Nucleus accumbens (tissue), 56 donors: ENCODE measurements around the gene PRG3.
A peak's percentile ranks its signal among the peaks of the same experiment; 100 is the strongest.

Experiments used
- DNase-seq, 56 donors: peaks; one replicate each; lab custom pipeline; 2025; lab: John Stamatoyannopoulos, UW

PRG3 gene

DNA sequence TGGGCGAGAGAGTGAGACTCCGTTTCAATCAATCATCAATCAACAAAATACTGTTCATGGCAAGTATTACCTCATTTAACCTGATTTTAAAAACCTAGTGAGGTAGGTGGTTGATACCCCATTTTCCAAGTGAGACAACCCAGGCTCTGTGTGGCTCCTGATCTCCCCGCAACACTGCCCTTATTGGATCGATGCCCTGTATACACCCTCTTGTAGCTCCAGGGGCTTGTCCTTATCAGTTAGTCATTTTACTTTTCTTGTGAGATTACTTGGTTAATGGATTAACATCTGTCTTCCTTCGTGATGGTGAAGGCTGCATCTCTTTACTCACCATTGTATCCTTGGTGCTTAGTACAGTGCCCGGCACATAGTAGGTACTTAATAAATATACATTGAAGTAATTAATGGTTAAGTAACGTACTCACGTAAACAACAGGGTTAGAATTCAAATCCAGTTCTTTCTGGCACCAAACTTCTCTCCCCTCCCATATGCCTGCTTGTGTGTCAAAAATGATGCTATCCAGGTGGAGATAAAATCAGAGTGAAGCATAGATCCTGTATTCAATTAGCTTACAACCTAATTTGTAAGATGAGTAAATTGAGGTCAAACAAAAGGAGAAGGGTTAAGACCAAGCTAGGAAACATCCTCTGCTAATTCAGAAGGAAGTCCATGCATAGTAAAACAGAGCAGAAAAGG is 11.3 kb upstream of the PRG3 start:
- no peak for DNase-seq

DNA sequence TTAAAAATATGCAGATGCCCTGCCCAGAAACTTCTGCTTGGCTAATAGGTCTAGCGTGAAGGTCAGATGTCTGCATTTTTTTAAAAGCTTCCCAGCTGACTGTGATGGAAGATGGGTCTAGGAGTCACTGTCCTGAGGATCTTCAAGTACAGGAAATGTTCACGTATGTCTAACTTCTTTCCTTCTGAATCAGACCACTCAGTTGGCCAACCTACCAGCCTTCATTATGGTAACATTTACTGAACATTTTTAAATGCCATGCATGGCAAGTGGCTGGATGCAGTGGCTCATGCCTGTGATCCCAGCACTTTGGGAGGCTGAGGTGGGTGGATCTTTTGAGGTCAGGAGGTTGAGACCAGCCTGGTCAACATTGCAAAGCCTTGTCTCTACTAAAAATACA is 10.6 kb upstream of the PRG3 start:
- no peak for DNase-seq

DNA sequence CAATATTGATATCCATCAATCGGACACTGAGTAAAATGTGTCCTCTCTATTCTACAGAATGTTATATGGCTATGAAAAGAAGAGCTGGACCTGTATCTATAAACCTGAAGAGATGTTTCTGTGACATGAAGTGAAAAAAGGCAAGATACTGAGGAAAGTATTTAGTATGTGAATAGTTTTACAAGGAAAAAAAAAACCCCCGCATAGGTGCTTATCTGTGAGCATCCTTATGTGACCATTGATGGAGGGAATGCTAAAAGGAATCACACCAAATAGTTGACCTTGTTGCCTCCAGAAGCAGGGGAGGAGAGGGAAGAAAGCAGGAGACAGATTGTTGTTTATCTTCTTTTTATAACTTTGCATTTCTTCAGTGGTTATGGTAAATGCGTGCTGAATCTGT is 10.2 kb upstream of the PRG3 start:
- DNase-seq, result no peak

DNA sequence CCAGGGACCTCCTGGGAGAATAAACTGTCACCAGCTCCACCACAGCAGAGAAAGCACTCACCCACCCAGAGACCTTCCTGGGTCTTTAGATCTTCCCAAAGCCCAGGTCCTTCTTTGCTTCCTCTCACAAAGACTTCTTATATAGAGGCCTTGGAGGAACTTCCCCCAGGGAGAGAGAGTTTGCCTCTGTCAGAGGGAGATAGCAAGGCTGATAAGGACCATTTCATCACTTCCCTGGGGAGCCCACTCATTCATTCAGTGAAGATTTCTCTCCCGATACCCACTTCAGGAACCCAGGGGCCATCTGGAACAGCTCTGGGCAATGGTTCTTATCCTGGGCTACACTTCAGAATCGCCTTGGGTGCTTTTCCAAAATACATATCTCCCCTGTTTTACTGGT is 9.6 kb upstream of the PRG3 start, which contains the start of gene PRG2:
Gene PRG2 (minus strand): TSS at position 116 of the 400 bp plus-strand sequence. CDS start 706 bp downstream, outside the sequence.
- DNase-seq, result no peak

DNA sequence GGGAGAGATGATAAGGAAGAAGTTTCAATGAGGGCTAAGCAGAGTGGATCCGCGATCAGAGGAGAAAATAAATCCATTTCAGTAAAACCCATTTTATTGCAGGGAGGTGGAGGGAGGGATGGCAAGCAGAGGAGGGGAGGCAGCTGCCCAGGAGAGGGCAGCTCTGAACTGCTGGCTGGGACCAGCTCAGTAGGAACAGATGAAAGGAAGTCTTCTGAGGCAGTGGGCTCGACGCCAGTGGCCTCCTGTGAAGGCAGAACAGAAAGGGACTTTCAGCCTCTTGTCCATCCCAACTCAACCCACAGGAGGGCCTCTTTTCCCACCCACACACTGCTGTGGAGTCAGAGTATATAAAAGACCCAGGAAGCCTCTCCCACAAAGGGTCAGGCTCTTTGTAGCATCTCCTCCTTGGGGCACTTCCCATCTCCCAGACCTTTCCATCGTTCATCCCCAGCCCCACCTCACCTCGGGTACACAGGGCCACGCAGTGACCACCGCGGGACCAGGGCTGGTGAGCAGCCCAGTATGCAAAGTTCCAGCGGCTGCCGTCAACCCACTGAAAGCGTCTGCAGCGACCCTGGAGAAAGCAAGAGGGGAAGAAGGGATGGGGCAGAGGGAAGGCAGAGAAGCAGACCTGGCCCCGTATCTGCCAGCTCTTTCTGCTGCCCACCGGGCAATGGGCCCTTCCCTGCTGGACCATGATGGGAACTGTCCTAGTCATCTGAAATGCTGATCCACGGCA is 6.5 kb upstream of the PRG3 start:
- DNase-seq, result peak in 18 of 56 donors; percentile 2 to 50 (median 7)

DNA sequence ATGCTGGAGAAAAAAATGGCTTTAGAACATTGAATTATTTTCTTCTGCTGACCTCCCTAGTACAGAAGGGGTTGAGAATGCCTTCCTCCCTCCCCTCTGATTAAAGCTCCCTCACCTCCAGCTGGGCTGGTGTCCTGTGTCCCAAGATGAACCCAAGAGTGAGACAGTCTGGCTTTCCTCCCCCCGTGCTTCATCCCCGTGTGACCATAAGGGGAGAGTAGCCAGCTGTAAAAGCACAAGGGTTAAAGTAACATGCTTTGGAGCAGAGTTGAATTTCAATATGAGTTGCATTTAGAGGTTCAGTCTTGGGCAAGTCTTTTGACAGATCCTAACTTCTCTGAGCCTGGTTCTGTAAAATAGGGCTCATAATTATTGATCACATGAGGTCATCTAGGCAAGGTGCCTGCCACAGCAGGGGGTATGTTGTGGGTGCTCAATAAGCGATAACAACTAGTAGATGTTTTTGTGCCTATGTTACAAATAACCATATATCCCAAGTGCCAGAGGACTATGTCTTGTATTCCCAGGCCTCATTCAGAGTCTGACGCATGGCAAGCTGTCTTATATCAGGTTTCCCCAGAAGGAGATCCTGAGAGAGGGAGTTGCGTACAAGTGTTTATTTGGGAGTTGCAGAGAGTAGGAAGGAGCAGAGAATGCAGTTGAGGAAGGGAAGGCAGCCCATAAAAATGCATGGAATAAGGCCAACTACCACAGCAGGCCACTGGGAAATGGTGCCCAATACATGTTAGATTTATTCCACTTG is 5.4 kb upstream of the PRG3 start:
- DNase-seq, result no peak

DNA sequence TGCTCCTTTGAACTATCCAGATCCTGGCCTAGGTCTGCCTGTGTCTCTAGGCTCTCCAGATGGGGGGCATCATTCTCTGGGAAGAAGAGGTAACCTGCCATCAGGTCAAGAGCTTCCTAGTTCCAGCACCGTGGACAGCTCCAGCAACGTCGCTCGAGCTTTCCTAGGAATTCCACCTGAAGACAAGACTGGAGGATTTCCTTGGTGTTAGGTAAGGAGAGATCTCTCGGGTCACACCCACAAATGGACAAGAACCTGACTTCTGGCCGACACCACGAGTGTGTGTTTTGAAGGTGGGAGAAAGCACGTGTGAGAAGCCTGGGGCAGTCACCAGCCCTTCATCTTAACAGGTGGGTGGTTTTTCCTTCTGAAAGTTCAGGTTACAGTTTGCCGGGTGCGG is 1.2 kb downstream of the PRG3 start:
- no peak for DNase-seq

DNA sequence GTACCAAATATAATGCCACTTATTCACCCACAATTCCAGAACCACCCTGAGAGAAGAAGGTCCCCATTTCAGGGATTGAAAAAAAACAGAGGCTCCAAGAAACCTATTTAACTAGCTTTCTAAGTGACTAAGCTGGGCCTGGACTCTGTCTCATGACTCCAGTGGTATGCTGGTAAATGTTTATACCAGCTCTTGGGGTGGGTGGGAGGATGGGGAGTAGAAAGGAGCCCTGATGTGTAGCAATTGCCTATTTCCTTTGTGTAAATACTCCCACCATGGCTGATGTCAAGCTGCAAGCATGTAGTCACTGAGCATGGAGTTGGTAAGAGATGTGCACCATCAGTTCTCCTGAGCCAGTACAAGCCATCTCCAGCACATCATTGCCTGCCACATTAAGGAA is 2.8 kb downstream of the PRG3 start:
- no peak for DNase-seq

DNA sequence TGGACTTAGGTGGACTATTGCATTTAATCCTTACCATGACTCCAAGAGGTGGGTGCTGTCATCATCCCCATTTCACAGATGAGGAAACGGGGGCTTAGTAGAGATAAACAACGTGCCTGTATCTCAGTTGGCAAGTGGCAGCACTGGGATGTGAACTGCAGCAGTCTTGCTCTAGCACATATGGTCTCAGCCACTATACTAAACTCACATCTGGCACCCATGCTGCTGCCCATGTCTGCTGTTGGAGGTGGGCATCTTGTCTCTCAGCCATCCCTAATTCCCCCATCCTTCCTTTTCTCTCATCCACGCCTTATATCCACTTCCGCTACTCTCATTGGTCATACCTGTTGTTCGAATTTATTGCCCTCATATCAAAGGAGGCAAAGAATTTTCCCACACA is 3.8 kb downstream of the PRG3 start:
- no peak for DNase-seq

DNA sequence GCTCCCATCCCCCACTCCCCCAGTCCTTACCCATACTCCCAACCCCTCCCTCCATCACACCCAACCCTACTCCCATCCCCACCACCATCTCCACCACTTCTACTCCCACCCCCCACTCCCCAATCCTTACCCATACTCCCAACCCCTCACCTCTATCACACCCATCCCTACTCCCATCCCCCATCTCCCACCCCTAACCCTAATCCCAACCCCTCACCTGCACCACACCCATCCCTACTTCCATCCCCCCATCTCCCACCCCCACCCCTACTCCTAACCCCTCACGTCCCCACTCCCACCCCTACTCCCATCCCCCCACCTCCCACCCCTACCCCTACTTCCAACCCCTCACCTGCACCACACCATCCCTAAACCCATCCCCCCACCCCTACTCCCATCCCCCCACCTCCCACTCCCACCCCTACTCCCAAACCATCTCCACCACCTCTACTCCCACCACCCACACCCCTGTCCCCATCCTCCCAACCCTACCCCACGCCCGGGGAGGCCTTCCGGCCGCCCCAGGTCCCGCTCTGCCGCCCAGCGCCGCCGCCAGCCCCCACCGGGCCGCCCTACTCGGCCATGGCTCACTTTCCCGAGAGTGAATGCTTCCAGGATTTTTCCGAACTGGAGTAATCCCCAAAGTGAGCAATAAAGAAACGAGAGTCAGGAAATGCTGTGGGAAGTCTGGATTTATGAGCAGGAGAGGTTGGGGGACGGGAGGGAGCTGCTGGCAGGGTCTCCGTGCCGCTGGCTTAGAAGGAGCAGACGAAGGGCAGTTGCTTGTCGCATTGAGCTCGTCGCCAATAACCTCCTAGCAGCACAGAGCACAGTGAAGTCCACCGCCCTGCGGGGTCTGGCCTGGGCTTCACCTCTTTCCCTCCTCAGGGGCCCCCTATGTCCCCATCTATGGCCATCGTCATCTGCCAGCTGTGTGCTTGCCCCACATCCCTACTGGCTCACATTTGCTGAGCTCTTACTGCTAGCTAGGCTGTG is 4.6 kb downstream of the PRG3 start:
- no peak for DNase-seq

DNA sequence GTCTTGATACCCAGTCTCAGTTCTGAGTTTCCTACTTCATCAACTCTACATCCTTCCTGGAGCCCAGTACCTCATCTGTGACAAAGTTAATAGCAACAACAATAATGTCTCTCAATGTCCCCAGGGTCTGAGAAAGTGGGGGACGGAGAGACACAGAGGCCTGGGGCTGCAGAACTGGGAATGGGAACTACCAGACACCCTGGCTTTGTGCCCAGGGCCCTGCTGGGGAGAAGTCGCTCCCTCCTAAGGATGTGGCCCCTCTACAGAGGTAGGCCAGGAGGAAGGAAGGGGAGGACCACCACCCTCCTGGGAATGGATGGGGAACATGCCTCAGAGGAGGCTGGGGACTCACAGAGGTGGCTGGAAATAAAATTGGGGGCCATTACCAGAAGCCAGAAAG is 5.5 kb downstream of the PRG3 start:
- no peak for DNase-seq

DNA sequence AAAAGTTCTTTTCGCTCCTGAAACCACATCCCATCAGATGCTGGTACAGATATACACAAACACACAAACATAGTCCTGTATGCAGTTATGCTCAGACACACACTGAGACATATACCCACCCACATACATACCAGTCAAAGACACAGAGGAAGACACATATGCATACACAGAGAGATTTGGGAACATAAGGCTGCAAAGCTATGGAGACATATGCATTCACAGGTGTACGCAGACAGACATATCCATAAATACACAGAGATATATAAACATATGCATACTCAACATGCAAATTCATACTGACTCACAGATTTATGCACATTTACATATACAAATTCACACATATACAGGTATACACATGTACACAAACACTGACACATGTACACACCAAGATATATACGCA is 6.0 kb downstream of the PRG3 start:
- DNase-seq, result no peak

DNA sequence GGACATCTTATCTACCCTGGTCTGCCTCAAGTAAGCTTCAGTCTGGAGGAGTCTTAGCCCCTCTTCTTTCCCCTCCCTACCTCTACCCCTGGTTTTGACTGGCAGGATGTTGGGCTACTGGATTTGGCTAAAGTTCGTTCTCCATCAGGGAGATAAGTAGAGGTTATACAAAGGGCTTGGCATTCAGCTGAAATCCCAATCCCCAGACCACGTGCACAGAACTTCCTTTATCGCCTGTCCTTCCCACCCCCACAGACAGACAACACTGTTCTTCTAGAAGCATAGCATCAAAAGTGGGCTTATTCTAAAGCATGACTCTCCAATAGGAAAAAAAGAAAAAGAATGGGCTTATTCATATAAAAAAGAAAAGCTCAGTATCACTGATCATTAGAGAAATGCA is 7.8 kb downstream of the PRG3 start:
- DNase-seq, result no peak

DNA sequence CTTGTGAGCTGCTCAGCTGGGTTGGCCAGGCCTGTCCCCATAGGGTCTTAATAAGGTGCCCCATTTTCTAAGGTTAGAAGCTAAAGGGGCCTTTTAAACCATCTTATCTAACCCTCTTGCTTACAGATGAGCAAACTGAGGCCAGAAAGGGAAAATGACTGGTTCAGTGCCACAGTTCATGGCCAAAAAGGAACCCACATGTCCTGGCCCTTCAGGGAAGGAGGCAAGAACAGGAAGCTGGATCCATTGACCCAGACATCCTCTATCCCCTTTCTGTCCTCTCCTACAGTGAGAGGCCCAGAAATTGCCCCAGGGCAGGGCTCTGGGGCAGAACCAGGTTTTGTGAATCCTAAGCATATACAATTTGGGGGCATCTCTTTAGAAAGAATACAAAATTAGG is 10.0 kb downstream of the PRG3 start:
- no peak for DNase-seq

DNA sequence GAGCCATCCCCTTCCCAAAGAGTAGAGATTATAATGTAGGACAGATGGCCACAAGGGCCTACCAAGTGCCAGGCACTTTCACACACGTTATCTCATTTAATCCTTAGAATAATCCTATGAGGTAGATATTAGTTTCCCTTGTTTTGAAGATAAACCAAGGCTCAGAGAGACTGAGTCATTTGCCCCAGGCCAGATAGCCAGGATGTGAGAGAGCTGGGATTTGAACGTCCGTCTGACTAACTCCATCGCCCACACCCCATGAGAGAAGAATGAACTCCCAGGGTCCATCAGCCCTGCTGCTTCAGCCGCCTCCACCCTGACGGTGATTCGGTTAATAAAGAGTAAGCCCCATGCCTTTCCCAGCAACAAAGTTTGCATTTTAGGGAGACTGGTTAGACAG is 10.7 kb downstream of the PRG3 start:
- no peak for DNase-seq

DNA sequence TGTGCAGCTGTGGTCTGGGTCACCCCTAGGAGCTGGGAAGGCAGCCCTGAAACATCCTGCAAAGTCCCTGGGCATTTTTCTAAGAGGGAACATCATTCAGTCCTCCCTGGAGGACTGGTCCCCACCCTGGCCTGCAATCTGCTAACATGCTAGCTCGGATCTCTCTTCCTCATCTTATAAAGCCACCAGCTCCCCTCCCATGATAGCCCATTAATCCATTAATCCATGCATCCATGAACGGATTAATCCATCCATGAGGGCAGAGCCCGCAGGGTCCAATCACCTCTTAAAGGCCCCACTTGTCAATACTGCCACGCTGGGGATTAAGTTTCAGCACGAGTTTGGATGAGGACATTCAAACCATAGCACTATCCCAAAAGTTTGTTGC is 12.1 kb downstream of the PRG3 start:
- no peak for DNase-seq

DNA sequence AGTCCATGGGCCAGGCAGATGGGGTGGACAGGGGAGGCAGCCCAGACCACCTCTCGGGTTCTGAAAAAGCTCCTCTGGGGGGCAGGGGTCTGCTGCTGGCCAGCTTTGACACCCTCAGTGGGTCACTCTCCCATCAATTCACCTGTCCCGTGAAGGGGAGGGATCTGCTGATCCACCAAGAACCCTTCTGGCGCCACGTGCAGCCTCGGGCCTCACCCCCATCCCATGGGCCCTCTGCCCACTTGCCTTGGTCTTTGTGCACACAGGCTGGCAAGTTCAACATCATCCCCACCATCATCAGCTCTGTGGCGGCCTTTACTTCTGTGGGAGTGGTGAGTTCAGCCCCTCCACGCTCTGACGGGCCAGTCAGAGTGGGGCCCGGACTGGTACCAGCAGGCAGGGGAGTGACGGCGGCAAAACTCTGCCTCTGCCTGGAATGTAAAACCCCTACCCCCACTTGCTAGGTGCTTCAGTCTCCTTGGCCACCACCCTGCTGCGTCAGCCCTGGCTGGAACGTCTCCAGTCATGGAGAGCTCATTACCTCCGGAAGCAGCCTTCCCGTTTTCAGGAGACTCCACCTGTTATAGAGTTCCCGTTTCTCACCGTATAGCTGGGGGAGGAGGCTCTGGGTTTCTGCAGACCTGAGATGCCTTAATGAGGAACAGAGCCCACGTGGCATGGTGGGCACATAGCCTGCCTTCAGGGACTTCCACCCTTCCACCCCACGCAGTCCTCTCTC is 12.7 kb downstream of the PRG3 start:
- no peak for DNase-seq

DNA sequence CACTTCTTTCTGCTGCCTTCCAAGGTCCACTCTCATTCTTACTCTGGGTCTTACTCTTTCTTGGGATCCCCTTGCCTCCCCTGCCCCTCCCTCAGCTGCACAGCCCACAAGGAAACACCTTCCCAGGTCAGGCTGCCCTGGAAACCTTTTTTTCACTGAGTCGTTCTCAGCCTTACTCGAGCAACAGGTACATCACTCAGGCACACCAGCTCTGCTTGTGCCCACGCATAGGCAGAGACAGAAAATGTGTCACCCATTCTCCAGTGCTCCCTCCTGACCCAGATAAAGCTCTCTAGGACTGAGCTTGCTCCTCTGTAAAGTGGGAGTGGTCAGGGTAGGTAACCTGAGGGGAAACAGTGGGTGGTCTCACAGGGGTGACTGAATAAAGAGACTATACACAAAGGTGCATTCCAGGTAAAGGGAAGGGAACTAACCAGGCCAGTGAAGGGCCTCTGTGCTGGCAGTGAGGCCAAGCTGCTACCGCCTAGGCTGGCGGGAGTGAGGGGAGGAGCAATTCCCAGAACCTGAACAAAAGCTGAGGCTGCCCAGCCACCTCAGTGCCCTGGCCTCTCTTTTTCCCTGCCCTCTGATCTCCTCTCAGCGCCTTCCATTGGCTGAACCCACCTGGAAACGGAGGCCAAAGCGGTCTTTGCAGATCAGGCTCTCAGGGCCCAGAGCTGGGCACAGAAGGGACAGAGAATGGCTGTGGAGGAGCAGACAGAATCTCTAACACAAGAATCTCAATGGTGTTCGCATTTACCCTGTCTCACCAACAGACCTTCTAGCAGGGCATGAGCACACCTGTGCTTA is 15.9 kb downstream of the PRG3 start:
- peak in 16 of 56 donors; percentile 2 to 59 (median 22) for DNase-seq
